Stimulated activated CD8-positive, alpha-beta memory T cell treated with anti-CD3 and anti-CD28 coated beads, Interleukin-12 subunit alpha, Interleukin-12 subunit beta, amount 100 ng/mL, for 4 hours (primary cell): ENCODE data around the gene STUB1.
"Not testable (repeated sequence)": the region's sequence is repeated elsewhere in the genome, so short reads cannot be mapped to it uniquely, and the experiment has no call there.

ENCODE experiments used
- DNase-seq: peaks from one replicate; pipeline ENCODE4 v3.0.0-alpha.2; 2020; ENCODE audit warnings: low read depth

The STUB1 gene

GRCh38 chr16:678858-679813 lies 1.1 kb upstream of the STUB1 start:
- DNase-seq: peak; percentile 35

DNA sequence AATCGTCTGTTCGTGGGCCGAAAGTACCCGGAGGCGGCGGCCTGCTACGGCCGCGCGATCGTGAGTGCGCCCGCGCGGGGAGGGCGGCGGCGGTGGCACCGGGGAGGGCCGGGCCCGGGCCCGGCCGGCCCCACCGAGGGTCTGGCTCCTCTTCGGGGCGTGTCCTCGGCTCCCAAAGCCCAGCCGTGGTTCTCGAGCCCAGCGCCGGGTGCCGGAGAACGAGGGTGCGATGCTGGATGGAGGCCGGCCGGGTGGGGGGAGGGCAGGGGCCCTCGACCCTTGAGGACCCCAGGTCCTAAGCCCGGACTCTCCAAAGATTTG lies 375 bp downstream of the STUB1 start:
- DNase-seq: no peak

DNA sequence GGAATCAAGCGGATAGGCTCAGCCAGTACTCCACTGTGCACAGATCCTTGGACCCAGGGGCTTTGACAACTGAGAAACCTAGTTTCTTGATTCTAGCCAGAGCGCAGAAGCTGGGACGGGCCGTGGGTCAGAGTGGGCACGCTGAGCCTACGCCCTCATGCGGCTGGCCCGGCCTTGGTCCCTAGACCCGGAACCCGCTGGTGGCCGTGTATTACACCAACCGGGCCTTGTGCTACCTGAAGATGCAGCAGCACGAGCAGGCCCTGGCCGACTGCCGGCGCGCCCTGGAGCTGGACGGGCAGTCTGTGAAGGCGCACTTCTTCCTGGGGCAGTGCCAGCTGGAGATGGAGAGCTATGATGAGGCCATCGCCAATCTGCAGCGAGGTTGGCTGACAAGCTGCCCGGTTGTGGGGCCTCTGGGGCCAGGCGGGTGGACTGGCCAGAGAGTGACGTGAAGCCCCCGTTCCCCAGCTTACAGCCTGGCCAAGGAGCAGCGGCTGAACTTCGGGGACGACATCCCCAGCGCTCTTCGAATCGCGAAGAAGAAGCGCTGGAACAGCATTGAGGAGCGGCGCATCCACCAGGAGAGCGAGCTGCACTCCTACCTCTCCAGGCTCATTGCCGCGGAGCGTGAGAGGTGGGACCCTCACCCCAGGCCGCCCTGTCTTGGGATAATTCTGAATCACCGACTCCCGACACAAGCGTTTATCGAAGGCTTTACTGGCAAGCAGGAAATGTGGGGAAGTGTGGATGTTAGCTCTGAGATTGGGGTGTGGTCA lies 946 bp downstream of the STUB1 start:
- DNase-seq: no peak

DNA sequence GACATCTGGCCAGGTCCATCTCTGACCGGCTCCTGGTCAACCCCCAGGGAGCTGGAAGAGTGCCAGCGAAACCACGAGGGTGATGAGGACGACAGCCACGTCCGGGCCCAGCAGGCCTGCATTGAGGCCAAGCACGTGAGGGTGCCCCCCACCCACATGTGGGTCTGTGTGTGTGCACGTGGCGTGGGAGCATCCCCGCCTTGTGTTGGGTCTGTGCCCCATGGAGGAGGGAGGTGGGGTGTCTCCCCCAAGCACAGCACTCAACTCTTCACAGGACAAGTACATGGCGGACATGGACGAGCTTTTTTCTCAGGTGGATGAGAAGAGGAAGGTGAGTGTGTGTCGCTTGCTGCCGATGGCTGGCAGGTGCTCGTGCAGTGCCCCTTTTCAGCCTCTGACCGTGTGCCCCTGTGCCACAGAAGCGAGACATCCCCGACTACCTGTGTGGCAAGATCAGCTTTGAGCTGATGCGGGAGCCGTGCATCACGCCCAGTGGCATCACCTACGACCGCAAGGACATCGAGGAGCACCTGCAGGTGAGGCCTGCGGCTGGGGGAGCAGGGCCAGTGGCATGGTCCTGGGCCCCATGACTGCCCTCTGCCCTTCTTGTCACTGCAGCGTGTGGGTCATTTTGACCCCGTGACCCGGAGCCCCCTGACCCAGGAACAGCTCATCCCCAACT lies 1.7 kb downstream of the STUB1 start:
- DNase-seq: no peak

- DNase-seq: no peak
Observed at GRCh38 chr16:682493-683395, 2.5 kb downstream of the STUB1 start.

GRCh38 chr16:683396-684070 lies 3.3 kb downstream of the STUB1 start:
- DNase-seq: no peak

GRCh38 chr16:684071-684794 lies 4.0 kb downstream of the STUB1 start, which contains the start of gene JMJD8:
Gene JMJD8, minus strand, starts transcription at chr16:684334. Its CDS starts 15 bp downstream, at chr16:684319.
- peak; percentile 97 for DNase-seq

DNA sequence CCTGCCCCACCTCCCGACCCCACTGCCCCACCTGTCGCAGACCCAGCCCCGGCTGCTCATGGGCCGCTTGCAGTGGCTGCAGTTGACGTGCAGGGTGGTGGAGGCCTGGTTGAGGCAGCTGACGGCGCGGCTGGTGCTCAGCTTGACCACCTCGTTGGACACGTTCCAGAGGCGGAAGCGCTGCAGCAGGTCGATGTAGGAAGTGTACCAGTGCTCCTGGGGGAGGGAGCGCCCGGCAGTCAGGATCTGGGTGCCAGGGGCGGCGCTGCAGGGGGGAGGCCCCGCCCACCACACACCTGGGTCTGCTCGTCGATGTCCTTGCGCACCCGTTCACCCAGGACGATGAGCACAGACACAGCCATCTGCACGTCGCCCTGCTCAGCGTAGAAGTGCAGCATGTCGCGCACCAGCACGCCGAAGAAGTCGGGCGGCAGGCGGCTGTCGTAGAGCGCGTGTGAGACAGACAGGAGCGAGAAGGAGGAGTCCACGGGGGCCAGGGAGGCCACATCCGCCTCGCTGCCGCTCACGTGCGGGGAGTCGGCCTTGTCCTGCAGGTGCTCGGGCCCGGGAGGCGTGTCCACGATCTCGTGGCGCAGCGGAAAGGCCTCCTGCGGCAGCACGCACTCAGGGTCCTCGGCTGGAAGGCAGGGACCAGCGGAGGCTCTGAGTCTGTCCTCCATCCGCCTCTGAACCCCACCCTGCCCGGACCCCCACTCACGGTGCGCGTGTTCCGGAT lies 4.9 kb downstream of the STUB1 start:
- no peak for DNase-seq

DNA sequence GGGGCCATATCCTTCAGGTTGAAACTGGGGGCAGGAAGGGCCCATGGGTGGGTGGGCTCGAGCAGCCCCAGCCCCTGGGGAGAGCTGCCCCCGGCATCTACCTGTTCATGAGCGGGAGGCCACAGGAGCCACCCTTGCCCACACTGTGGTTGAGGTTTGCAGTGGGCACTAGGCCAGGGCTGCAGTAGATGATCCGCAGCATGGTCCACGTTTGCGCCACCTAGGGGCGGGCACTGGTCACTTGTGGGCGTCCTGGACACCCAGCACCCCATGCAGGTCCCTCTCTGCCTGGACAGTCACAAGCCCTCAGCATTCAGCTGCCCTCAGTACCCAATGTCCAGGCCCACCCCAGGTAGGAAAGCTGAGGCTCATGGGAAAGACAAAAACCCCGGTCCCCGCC lies 5.8 kb downstream of the STUB1 start:
- no peak for DNase-seq

GRCh38 chr16:686459-687260 lies 6.5 kb downstream of the STUB1 start:
- DNase-seq: no peak

DNA sequence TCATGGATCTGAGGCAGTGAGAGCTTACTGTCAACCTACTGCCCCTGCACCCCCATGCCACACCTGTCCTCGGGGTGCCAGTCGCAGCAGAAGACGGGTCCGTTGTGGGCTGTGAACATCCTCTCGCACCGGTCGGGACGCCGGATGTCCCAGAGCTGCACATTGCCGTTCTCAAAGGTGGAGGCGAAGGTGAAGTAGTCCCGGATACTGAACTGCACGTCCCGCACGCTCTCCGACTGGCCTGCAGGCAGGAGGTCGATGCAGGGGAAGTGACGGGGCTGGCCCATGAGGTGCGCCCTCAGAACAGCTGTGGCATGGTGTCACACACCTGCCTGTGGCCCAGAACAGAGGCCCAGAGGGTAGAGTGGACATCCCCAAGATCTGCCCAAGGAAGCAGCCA lies 7.3 kb downstream of the STUB1 start:
- no peak for DNase-seq

GRCh38 chr16:689175-689897 lies 9.1 kb downstream of the STUB1 start:
- DNase-seq: no peak

DNA sequence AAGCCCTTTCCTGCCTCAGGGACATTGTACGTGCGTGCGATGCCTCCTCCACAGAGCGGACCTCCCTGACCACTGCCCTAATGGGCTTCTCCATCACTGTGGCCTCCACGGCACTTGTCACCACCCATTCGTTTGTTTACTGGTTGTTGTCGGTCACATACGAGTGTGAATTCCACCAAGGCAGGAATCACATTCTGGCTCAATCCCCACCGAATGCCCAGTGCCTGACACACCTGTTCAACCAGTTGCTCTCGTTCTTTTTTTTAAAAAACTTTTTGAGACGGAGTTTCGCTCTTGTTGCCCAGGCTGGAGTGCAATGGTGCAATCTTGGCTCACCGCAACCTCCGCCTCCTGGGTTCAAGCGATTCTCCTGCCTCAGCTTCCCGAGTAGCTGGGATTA lies 11.0 kb downstream of the STUB1 start:
- not testable (repeated sequence) for DNase-seq

DNA sequence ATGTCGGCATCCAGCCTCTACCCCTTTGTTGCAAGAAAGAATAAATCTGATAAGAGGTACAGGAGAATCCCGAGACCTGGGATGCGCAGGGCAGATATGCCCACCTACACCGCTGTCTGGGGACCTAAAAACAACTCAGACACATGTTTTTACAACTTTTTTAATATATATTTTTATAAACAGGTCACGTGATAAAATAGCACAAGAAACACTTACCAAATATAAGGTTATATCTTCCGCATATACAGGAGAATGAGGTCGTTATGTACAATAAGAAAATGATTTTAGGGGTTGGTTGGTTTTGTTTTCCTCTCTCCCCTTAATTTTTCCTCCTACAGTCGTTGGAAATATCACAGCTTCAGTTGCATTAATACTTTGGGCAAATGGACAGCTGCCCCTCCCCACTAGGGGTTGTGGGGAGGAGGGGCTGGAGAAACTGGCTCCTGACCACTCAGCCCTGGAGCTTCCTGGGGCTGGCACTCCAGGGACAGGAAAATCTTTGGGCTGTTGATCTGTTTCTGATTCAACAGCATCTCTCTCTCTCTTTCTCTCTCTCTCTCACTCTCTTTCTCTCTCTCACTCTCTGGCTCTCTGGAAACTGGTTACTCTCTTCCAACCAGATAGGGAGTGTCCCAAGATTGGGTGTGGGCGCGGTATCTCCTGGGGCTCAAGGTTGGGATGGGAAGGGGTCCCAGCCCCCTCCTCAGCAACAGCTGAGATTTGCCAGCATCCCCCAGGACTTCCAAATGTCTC lies 12.3 kb downstream of the STUB1 start:
- DNase-seq: no peak

GRCh38 chr16:693364-693763 lies 13.2 kb downstream of the STUB1 start:
- DNase-seq: no peak

- DNase-seq: no peak
Observed at GRCh38 chr16:693766-694165, 13.6 kb downstream of the STUB1 start.

GRCh38 chr16:694187-694862 lies 14.1 kb downstream of the STUB1 start:
- no peak for DNase-seq
